NCI-H510A treated with DMSO at 0.1 percent for 48 hours (cell line): ENCODE results near the gene MIS12.

Experiments used
- DNase-seq: peaks from one replicate; lab custom pipeline; 2025; lab: John Stamatoyannopoulos, UW

Gene MIS12

DNA sequence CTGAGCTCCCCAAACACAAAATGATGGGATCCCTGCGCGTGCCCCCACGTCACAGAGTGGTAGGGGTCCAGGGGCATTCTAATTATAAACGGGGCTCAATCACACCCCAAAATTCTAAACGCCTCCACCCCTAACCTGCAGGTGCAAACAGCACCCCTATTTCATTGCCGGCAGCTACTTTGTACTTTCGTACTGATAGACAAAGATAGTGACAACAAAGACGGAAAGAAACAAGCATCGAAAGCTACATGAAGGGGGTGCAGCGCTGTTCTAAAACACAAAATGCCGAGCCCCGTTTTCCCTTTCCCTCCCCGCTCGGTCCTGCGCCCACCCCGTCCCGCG is 13.9 kb downstream of the MIS12 start:
- DNase-seq: no peak

DNA sequence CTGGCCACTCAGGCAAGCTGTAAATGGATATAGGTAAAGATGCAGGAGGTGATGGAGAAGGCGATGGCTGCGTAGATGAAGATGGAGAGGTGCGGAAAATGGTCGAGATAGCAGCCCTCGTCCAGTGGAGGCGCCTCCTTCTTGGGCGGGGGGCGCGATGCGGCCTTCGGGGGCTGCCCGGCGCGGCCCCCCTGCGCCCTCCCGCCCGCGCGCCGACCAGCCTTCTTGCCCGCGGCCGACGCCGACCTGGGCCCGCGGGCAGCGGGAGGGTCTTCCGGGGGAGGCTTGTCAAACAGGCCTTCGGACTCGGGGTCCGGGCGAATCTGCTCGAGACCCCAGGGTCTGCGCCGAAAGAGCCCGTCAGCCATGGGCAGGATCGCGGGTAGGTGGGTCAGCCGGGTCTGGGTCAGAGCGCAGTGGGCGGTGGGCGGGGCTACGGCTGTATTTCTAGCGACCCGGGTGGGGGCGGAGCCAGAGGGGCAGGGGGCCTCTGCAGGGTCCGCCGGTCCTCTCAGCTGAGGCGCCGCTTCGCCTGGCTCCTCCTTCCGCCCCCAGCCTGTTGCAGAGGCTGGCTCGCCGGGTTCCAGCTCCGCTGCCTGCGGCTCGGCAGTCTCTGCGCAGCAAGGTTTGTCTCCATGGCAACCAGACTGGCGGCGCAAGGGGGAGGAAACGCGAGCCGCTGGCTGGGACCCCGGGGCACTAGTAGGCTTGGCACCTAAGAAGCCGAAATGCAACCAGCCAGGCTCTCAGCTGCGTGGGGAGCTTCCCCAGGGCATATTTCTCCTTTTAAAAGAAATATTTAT is 14.4 kb downstream of the MIS12 start:
- peak; percentile 73 for DNase-seq

DNA sequence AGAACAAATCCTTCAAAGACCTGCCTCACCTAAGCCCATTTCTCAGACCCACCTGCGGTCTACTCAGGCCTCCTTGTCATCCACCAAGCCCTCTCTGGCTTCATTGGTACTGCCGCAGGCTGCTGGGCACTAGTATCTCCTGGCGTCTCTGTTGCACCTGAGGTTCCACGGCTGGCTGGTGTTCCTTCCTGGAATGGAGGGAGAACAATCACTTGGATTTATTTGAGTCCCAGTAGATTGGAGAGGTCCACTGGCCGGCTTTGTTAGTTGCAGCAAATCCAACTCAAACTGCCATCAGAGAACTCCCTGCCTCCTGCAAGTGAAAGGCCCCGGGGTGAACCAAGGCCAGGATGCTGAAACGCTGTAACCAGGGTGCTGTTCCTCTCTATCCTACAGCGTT is 15.3 kb downstream of the MIS12 start:
- no peak for DNase-seq

DNA sequence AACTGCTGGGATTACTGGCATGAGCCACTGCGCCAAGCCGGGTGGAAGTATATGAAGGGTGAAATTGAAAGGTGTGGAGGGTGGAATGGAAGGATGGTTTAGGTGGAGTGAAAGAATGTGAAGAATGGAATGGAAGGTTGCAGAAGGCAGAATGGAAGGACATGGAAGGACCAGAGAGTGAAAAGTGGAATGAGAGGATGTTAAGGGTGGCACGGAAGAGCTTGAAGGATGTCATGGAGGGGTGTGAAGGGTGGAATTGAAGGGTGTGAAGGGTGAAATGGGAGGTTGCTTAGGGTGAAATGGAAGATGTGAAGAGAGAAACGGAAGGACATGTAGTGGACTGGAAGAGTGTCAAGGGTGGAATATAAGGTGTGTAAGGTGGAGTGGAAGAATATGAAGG is 16.2 kb downstream of the MIS12 start:
- DNase-seq: no peak

DNA sequence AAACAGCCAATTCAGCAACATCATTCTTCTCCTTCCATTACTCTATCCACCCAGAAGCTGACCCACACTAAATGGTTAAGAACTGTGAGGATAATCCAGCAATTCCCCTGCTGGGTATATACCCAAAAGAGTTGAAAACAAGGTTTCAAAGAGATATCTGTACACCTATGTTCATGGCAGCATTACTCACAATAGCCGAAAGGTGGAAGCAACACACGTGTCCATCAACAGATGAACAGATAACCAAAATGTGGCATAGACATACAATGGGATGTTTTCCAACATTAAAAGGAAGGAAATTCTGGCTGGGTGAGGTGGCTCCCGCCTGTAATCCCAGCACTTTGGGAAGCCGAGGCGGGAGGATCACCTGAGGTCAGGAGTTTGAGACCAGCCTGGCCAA is 19.9 kb downstream of the MIS12 start:
- no peak for DNase-seq

DNA sequence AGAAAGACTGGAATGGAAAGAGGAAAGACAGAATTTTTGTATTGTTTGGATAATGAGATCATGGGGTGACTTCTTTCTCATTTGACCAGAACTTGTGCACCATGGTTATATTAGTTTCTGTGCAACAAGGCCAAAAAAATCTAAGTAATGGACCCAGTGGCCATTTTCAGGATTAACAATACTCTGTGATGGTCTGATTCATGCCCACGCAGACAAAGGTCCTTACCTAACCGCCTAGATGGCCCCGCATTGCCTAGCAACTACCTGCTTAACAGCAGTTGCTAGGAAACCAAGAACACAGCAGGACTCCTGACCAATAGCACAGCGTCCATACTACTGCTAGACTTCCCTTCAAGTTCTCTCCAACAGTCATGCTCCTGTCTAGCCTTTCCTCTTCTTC is 22.4 kb downstream of the MIS12 start:
- peak; percentile 17 for DNase-seq

DNA sequence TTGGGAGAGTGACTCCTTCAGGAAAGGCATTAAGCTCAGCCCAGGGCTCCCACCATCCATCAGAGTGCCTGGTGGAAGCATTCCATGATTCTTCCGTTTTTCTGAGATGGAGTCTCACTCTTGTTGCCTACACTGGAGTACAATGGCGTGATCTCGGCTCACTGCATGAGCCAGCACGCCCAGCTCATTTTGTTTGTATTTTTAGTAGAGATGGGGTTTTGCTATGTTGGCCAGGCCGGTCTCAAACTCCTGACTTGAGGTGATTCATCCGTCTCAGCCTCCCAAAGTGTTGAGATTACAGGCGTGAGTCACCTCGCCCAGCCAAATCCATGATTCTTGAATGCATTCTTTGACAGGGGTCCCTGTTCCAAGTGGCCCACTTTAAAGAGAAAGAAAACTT is 23.1 kb downstream of the MIS12 start:
- no peak for DNase-seq

DNA sequence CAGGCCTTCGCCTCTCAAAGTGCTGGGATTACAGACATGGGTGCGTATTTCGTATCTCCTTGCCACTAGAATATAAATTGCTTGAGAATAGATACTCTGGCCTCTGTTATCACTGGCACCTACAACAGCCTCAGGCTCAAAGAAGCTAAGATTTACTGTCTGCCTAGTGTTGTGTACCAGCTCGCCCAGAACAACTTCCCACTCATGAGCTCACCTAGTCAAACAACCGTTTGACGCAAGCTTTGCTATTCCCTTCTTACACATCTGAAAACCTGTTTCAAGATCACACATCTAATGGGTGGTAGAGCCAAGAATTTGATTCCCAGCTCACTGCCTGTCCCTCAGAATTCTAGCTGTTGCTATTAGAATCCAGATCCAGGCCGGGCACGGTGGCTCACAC is 24.4 kb downstream of the MIS12 start:
- DNase-seq: no peak

DNA sequence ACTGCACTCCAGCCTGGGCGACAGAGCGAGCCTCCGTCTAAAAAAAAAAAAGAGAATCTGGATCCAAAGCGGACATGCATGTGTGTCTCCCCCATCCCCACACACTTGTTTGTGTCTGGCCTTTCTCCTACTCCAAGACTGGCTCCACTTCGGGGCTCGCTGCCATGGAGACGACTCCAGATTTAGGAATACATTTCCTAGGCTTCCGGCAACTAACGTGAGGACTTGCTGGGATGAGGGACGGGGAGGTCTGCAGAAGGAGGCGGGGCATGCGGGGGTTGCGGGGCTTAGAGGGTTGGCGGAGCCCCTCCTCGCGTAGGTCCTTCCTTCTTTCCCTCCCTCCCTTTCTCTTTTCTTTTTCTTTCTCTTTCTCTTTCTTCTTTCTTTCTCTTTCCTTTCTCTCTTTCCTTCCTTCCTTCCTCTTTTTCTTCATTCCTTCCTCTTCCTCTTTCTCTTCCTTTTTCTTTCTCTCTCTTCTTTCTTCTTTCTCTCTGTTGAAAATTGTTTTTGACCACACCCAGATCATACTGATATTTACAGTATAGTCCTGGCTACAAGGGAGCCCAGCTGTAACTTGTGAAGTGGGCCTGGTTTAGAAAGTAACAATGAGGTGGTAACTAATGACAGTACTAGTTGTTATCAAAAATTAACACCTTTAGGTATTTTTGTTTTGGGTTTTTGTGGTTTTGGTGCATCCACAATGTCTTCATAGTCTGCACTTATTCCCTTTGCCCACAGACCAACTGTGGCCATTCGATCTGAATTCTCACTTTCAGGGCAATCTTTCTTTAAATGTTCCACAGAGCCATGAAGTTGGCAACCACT is 25.2 kb downstream of the MIS12 start:
- DNase-seq: no peak

DNA sequence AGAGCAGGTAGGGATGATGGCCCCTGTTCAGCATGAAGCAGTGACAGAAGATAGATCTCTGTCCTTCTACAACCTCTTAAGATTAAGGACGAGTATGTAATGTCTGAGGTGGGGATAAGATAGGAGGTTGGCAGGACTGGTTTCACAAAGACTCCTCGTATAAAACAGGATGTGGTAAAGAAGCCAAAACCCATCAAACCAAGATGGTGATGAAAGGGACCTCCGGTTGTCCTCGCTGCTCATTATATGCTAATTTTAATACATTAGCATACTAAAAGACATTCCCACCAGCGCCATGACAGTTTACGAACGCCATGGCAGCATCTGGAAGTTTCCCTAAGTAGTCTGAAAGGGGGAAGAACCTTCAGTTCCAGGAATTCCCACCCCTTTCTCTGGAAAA is 27.3 kb downstream of the MIS12 start:
- no peak for DNase-seq

DNA sequence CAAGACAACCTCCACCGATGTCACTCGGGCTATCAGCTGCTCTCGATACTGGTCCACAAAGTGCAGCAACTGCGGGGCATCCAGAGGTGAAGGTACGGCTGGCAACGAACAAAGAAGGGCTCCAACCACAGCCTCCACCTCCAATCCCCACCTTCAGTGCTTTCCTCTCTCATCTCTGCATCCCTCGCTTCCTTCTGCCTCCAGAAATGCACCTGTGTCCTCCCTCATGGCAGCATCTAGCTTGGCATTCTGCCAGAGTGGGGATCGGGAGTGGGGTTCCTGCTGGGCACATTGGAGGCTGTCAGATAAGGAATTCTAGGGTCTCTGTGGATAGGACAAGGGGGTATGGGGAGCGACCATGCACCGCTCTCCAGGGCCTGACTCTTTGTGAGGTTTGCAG is 28.6 kb downstream of the MIS12 start:
- no peak for DNase-seq

DNA sequence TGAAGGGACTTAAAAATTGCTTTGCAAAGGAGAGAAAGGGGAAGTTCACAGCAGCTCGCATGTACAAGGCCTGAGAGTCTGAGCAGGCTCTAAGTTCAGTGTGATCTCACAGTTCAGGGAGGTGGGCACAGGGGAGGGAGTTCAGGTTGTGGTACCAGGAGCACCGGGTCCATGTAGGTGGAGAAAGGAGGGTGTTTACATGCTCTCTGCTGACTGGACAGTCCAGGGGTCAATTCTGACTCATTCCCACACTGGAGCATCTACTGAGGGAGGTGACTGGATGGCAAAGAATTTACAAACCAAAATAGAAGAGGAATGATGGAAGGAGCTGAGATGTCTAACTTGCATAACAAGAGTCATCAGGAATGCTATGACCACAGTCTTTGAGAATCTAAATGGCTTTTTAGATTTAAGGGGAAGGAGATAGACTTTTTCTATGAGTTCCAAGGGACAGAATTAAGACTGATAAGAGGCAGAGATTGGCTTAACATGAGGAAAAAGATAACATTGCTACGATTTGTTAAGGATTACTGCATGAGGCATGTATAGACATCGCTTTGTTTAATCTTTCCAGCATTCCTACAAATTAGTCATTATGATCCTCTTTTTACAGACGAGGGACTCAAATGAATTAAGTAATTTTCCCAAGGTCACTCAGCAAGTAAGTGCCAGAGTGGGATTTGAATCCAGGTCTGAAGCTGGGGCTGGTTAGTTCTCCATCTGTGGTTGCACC is 29.9 kb downstream of the MIS12 start:
- no peak for DNase-seq

DNA sequence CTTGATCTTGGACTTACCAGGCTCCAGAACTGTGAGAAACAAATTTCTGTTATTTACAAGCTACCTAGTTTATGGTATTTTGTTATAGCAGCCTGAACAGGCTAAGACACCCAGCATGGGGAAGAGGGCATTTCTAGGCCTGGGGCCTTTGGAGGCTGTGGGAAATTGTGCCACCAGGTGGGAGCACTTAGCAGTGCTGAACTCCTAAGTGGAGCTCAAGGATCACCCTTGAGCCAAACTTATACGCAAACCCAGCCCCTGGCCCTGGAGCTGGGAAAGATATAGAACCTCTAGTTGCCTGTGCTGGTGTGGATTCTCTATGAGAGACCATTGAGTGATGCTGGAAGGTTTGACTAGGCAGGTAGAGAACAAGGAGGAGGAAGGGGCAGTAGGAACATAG is 36.1 kb downstream of the MIS12 start:
- DNase-seq: no peak

DNA sequence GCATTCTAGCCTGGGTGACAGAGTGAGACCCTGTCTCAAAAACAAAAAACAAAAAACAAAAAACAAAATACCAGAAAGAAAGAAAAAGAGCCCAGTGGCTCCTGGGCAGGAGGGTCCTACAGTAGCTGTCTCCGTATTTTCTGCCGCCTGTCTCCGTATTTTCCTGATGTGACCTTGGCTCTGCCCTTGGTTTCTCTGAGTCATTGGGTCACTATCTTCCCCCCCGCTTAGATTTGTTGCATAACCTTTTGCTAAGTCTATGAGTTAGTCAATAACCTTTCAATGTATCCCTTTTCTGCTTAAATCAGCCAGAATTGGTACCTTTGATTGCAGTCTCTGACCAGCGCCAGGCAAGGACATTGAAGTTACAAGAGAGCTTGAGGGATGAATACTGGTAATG is 36.9 kb downstream of the MIS12 start:
- DNase-seq: no peak

DNA sequence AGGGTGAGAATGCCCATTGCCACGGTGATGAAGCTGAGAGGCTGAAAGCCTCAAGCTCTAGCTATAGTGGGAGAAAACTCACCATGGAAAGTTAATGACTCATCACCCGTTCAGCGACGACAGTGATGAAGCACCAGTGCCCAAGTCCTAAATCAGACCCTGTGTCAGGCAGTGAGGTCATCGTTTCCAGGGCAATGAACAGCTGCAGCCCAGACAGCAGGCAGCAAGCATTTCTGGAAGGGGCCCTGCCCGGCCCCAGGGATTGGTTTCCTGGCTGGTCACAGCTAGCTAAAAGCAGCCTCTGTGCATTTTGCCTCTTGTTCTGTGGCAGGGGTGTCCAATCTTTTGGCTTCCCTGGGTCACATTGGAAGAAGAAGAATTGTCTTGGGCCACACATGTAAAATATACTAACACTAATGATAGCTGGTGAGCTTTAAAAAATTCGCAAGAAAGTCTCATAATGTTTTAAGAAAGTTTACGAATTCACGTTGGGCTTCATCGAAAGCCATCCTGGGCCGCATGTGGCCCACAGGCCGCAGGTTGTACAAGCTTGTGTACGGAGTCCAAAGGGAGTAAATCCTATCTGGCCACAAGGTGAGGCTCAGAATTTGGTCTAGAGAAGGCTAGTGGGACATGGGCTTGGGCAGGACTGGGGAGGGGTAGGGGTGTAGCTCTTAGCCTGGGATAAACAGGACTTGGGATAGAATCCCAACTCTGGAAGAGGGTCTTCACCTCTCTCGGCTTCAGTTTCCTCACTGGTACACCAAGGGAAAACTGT is 40.6 kb downstream of the MIS12 start:
- peak; percentile 4 for DNase-seq

DNA sequence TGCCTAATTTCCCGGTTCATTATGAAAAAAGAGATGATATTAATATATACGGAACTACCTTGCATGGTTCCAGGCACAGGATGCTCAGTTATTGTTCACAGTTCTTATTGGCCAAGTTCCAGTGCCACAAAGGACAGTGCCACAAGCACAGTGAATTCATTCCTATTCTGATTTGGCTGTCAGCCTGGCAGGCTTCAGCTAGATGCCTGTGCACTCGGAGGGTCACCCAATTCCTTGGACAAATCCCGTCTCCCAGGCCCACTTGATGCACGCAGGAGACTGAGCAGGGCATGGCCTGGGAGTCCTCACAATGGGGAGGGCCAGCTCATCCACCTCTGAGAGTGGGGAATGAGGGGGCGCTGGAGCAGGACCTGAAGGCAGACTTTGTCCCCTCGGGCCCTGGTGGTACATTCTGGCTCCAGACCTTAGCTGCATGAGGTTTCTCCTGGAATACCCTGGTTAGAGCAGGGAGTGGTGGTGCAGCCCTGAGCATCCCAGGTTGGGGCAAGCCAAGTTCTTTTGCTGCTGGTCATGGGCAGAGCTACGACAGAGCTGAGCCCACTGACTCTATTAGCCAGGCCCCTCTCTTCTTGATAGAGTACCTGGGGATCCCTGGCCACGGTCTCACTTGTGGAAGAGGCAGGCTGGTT is 41.4 kb downstream of the MIS12 start:
- DNase-seq: no peak

DNA sequence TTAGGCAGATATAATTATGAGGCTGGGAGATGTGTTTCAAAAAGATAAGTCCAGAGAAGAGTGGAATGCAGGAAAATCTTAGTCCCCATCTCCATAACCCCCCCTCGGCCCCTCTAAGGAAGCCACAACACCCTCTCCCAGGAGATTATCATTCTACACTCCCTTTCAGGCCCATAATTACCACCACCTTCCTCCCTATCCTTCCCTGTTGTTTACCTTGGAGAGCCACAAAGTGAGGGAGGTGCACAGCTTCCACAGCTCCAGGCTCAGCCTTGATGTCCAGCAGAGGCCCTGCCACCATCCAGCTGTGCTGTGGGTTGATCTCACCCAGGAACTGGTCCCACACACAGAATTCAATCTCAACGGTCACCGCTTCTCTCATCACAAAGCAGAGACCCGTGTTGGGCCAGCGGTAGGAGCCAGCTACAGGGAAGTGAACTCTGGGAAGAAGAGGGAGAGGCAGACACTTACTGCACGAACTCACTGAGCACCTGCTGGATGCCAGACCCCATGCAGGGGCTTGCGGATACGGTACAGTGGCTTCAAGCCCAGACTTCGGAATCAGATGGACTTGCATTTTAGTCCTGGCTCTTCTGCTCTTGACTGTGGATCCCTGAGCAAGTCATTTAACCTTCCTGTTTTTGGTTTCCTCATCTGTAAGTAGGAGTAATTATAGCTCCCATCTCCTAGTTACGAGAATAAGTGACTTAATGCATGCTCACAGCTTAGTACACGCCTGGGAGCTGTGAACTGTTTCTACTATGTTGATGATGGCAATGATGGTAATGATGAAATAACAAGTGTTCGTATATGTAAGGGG is 44.1 kb downstream of the MIS12 start:
- no peak for DNase-seq

DNA sequence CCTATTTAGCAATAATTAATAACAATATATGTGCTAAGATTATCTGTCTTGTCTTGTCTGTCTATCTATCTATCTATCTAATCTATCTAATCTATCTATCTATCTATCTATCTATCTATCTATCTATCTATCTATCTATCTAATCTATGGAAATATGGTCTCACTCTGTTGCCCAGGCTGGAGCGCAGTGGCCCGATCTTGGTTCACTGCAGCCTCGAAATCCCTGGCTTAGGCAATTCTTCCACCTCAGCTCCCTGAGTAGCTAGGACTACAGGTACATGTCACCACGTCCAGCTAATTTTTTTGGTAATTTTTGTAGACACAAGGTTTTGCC is 44.7 kb downstream of the MIS12 start:
- DNase-seq: no peak

DNA sequence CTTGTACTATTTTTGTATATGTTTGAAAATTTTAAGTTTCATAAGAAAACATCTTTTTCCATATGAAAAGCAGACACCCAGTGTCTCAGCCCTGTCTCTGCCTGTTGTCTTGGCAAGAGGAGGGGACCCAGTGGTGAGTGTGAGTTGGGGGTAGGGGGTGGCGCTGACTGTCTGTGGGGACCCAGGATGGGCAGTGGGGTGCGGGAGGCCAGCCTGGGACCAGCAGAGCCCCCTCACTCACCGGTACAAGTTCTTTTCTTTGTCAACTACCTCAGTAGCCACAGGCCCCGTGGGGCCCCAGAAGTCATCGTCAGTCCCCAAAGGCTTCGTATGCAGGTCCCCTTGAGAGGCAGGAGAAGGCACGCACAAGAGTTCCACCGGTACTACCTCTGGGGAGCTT is 46.2 kb downstream of the MIS12 start:
- DNase-seq: no peak

DNA sequence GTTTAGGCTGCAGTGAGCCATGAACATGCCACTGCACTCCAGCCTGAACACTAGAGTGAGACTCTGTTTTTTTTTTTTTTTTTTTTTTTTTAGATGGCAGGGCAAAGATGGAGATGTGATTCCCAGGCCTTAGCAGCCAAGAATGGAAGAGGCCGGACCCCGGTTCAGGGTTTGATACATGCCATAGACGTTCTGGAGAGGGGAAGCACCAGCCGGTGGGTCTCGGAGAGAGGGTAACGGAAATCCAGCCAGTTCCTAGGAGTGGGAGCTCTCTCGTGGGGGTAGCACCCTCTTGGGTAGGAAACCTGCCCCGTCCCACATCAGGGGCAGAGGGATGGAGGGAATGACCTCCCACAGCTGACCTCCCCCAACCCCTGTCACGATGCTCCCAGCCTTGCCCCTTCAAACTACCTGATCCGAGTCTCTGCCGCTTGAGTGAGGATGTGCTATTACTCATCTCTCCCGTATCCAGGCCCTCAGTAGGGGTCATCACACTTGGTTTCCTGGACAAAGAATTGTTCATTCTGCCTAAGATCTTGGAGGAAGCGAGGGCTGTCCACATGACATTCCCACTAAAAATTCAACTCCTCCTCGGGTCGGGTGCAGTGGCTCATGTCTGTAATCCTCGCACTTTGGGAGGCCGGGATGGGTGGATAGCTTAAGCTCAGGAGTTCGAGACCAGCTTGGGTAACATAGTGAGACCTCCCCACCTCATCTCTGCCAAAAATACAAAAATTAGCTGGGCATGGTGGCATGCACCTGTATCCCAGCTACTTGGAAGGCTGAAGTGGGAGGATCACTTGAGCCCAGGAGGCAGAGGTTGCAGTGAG is 47.3 kb downstream of the MIS12 start:
- DNase-seq: no peak
